Measurements from ENCODE around the gene NAA35.
A peak's percentile ranks its signal among the peaks of the same experiment; 100 is the strongest.
"Not testable (repeated sequence)": the region's sequence is repeated elsewhere in the genome, so short reads cannot be mapped to it uniquely, and the experiment has no call there.

NAA35 gene

DNA sequence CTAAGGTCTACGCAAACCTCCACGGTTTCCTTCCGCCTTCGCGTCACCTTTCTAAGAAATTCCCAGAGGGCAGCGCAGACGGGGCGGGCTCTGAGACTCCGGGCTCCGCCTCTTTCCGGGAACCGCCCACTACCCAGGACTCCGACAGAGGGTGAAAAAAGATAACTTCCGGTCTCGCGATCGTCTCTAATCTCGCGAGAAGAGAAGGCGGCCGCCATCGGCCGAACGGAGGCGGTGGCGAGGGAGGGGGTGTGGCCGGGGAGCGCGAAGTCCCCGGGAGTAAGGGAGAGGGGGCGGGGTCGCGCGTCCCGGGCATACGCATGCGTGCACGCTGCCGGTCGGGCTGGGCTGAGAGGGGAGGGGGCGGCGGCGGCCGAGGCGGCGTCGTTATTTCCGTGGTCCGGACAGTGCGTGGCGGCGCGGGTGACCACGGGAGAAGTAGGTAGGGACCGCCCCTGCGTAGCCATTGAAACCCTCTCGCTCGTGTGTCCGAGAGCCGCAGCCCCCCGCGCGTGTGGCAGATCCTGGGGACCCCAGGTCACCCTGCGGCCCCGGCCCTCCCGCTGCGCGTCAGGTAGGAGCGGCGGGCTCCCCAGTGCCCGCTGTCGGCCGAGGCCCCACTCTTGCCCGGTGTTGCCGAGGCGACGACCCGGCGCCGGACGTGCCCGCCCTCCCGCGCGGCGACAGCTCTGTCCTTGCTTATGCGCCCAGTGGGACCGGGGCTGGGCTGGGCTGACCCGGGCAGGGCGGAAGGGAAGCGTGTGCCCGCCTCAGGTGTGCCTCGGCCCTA, at the start of gene NAA35:
Gene NAA35 (plus strand): TSS at position 315 of the 790 bp plus-strand sequence. CDS start 1,014 bp downstream, outside the sequence.
- DNase-seq, result peak; percentile 99

DNA sequence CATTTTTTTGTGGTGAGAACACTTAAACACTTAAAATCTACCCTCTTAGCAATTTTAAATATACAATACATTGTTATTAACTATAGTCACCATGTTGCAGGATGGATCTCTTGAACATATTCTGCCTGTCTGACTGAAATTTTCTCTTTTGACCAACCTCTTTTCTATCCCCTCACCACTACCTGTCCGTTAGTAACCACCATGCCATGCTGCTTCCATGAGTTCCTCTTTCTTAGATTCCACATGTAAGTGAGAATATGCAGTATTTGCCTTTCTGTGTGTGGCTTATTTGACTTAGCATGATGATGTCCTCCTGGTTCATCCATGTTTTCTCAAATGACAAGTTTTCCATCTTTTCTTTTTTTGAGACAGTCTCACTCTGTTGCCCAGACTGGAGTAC, 48.5 kb upstream of the NAA35 start:
- DNase-seq, result no peak

DNA sequence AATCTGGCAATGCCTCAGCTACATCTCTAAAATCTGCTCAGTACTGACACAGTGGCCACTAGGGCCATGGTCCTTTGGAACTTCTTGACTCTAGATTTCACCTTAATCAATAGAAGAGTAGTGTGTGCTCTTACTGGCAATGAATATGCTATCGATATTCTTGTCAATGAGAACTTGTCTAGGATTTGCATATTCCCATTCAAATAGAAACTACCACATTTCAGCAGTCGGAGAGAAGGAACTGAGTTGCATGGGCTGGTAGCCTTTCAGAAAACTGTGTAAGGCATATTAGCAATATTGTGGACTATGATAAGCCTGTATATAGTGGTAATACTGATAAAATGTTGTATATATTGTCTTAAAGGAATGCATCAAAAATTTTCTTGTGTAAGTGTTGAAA, 45.3 kb upstream of the NAA35 start:
- no peak for DNase-seq

DNA sequence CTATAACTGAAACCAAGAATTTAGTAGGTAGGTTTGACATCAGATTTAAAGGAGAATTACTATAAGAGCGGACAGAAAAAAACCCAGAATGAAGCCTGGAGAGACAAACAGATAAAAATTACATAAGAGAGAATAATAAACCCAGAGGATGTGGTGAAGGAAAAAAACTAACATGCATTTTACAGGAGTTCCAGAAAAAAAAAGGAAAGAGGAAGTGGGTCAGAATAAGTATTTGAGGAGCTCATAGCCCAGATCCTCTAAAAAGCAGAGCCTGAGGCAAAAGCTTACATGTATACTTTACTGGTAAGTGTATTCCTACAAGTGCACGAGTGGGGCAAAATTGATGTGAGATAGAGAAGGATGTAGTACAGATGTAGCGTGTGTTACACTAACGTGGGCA, 43.1 kb upstream of the NAA35 start:
- DNase-seq, result no peak

GRCh38 chr9:85898332-85898731, 42.6 kb upstream of the NAA35 start:
- DNase-seq, result no peak

DNA sequence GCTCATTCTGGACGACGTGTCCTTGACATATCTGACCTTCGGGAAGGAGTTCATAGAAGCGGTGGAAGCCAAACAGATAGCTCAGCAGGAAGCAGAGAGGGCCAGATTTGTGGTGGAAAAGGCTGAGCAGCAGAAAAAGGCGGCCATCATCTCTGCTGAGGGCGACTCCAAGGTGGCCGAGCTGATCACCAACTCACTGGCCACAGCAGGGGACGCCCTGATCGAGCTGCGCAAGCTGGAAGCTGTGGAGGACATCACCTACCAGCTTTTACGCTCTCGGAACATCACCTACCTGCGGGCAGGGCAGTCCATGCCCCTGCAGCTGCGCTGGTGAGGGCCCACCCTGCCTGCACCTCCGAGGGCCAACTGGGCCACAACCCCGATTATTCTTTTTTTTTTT, 41.6 kb upstream of the NAA35 start:
- no peak for DNase-seq

GRCh38 chr9:85900504-85901201, 40.3 kb upstream of the NAA35 start:
- peak; percentile 57 for DNase-seq

DNA sequence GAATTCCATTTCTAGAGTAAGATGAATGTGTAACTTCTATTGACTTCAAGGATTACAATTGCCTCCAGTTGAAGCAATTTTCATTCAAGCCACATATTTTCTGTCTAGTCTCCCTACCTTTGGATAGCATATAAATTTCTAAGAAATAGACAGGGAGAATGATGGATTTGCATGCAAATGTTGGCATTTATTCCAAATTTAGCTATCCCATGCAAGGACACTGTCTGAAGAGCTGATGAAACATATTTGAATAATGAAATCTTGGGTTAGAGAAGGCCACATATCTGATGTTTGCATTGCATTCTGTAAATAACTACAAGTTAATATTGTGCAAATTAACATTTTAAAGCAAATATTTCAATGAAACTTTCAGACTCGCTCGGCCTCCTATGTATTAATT, 36.0 kb upstream of the NAA35 start:
- DNase-seq, result no peak

GRCh38 chr9:85905957-85906356, 35.0 kb upstream of the NAA35 start:
- no peak for DNase-seq

GRCh38 chr9:85909390-85909789, 31.6 kb upstream of the NAA35 start:
- DNase-seq, result no peak

DNA sequence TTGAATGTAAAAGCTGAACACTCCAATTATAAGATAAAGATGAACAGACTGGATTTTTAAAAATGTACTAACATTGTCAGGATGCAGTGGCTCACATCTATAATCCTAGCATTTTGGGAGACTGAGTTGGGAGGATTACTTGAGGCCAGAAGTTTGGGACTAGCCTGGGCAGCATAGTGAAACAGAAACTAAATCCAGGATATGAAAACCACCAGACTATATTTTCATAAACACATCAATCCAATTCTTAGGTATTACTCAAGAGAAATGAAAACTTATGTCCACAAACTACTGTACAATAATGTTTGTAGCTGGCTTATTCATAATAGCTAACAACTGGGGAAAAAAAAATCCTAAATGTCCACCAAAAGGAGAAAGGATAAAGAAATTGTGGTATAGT, 26.8 kb upstream of the NAA35 start:
- DNase-seq, result no peak

DNA sequence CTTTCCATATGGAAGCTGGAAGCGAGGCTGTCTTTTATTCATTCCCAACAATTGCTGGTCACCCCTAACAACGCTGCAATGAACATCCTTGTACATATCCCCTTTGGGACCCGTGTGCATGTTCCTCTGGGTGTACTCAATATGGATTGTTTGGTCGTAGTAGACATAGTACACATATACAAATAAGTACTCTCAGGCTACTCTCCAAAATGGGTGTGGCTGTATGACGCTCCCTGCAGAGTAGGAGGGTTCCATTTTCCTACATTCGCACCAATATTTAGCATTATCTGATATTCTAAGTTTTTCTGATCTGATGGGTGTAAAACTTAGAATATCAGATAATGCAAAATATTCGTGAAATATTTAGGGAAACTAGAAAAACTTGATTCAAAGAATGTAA, 23.2 kb upstream of the NAA35 start:
- no peak for DNase-seq

- DNase-seq, result no peak
Measured at GRCh38 chr9:85925493-85925892, 15.5 kb upstream of the NAA35 start.

DNA sequence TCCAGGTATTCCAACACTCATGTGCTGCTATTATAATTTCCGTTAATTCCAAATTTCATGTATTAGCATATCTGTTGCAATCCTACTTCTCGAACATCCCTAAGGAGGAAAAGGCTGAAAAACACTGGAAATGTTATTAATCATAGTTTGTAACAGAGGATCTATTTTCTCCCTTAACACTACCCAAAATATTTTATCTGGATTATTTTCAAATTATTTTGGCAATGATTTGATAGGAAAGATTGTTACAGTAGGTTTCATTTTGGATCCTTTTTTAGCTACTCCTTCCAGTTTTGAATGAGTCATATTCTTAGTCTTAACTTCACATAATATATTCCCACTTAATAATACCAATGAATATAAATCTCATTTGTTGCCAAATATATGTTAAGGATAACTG, 13.9 kb upstream of the NAA35 start:
- no peak for DNase-seq

GRCh38 chr9:85931495-85931894, 9.5 kb upstream of the NAA35 start:
- DNase-seq, result no peak

DNA sequence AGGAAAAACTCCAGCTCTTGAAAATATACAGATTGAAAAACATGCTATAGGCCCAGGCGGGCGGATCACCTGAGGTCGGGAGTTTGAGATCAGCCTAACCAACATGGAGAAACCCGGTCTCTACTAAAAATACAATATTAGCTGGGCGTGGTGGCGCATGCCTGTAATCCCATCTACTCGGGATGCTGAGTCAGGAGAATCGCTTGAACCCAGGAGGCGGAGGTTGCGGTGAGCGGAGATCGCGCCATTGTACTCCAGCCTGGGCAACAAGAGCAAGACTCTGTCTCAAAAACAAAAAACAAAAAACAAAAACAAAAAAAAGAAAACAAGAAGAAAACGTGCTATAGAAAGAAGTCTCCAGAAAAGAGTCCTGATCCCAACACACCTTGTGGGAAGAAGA, 5.0 kb upstream of the NAA35 start:
- DNase-seq, result not testable (repeated sequence)

DNA sequence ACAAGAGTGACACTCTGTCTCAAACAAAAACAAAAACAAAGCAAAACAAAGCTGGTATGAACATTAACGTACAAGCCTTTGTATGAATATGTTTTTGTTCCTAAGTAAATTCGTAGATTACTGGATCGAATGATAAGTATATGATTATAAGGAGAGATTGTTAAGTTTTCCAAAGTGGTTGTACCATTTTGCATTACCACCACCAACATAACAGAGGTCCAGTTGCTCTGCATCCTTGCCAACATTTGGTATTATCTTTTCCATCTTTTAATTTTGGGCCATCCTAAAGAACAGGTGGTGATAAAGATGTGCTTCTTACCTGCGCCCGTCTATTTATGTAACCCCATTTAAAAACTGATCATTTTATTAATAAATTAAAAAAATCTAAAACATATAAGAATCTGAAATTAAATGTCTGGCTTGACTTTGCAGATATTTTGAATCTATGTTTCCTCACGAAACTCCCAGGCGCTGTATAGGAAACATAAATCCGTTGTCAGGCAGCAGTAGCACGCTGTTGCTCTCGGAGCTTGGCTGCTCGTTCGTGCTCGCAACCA, 593 bp upstream of the NAA35 start:
- DNase-seq, result no peak

- no peak for DNase-seq
Measured at GRCh38 chr9:85941622-85941940, 635 bp downstream of the NAA35 start.

- no peak for DNase-seq
Measured at GRCh38 chr9:85941966-85942912, 1.3 kb downstream of the NAA35 start.

DNA sequence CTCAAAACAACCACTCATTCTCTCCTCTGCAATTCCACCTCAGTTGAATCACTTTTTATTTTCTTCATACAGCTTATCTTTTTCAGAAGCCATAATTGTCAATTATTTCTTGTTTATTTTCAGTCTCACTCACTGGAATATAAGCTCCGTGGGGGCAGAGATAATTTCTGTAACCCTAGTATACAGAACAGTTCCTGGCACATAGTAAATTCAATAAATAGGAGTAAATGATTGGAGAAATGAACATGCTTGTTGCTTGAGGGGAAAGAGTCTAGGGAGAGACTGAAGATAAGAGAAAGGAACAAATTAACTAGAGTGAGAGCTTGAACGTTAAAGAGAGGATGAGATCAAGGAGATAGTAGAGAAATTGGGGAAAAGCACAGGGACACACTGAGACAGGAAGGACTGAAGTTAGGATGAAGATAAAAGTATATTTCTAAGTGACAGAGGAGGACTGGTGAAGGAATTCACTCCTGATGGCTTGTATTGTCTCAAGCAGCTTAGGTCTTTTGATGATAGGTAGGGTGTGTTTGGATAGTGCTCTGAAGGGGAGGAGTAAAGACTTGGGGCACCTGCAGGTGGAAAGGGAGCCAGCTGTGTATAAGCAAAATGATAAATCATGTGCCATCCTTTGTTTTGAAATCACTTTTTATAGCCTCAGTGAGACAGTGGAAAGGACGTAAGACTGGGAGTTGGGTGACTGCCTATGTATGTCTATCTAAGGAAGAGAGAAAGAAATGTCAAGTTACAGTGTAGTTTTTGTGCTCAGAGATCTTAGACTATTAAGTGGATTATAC, 2.2 kb downstream of the NAA35 start:
- no peak for DNase-seq

DNA sequence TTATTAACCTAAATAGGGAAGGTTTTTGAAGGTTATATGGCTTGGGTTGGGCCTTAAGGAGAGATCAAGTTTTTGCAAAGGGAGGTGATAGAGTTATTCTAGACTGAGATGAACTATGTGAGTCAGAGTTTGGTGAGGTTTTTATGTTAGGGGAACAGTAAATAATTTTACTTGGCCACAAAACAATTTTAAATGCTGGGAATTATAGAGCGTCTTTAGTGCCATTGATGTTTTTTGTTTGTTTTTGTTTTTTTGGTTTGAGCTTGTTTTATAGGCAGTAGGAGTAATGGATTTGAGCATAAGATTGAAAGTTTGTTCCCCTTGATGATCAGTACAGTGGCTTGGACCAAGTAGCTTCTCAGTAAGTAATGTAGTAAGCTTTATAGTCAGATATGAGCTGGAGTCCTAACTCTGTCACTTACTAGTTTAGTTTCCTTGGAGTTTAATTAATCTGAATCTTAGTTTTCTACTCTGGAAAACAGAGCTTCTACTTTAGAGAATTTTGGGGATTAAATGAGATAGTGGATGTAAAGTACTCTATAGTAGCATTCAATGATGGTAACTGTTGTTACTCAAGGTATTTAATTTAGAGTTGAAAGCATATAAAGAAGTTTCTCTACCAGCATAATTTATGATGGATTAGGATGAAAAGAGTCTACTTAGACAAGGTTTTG, 2.9 kb downstream of the NAA35 start:
- DNase-seq, result no peak

GRCh38 chr9:85944672-85945071, 3.7 kb downstream of the NAA35 start:
- DNase-seq, result no peak

Data from stimulated activated CD4-positive, alpha-beta T cell treated with anti-CD3 and anti-CD28 coated beads, Interleukin-15, amount 100 ng/mL, for 24 hours (primary cell).